ENCODE measurements around the gene ADNP2.
A peak's percentile ranks its signal among the peaks of the same experiment; 100 is the strongest.
"Not testable (repeated sequence)": the region's sequence is repeated elsewhere in the genome, so short reads cannot be mapped to it uniquely, and the experiment has no call there.

Gene ADNP2

DNA sequence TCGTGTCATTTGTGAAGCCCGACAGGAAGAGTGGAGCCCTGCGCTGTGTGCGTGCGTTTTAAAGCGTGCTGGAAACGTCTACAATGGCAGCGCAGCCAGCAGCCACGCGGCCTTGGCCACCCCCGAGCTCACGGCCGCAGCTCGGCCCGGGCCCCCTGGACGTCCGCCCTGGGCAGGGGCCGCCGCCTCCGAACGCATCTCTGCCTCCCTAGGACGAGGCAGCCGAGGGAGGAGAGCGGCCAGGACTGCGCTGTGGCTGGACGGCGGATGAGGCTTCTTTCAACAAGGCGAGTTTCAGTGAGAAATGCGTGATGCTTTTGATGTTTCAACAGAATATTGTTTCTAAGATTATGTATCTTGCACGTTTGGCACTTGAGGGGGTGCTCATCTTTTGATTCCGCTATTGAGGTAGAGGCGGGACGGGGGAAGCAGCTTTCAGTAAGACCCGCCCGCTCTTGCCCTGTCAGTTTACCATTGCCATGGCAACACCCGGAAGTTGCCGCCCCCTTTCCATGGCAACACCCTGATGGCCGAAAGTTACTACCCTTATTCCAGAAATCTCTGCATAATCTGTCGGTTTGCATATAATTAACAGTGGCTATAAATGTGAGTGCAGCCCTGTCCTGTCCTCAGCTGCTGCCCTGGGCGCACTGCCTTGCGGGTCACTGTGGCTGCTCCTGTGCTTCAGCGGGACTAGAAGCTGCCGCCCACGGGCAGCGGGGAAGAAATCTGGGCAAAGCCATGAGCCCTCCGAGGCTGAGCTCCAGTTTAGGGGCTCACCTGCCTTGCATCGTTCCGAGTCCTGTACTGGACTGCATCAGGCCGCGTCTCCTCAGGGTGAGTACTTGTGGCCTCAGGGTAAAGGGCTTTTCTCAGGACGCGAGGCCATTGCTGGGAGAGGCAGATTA, 38.6 kb downstream of the ADNP2 start:
- DNase-seq, result peak; percentile 83

GRCh38 chr18:80148326-80149199, 39.5 kb downstream of the ADNP2 start:
- DNase-seq, result no peak

GRCh38 chr18:80149667-80150066, 40.6 kb downstream of the ADNP2 start:
- DNase-seq, result no peak

DNA sequence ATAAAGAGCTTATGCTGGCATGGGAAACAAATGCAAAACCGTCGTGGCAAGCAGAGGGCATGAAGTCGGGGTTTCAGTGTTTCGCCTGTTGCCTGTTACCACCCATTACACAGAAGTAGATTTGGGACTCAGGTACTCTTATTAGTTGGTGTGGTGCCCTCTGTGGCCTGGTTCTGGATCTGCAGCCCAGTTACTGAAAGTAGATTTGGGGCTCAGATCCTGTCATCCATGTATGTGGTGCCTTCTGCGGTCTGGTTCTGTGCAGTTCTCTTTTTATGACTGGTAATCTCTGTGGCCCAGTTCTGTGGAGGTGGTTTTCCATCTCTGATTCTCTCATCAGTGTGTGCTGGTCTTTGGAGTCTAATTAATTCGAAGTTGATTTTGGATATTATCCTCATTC, 45.2 kb downstream of the ADNP2 start:
- DNase-seq, result no peak

DNA sequence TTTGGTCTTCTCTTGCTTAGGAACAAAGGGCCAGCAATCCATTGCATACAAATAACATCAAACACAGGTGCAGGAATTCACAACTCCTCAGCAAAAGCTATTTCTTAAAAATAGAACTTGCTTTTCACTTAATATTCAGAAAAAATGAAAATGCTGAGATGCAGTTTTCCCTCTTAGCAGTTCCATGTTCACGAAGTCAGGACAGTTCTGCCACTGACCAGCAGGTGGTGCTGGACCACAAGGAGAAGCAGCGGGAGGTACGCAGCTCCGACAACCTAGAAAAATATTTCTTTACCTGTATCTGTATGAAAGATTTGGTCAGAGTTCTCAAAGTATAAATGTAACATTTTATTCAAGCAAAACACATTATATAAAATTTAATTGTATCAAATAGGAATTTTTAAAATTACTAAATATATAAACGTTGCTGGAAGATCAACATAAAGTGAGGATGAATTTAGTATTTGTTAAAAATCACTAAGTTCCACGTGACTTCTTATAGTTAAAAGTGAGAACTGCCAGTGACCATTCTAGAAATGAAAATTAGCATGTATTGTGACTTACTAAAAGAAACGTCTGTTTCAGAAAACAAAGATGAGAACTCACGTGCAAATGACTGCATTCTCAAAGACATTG, 48.8 kb downstream of the ADNP2 start:
- peak; percentile 63 for DNase-seq

DNA sequence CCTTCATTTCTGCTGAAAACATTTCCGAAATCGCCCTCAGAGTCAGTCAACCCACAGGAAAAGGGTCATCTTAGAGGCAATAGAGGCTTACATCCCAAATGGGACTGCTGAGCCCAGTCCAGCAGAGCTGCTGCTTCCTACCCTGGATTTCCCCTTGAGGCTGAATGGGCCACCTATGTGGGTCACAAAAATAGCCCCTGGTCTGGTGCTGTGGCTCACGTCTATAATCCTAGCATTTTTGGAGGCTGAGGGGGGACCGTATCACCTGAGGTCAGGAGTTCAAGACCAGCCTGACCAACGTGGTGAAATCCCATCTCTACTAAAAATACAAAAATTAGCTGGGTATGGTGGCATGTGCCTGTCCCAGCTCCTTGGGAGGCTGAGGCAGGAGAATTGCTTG, 49.3 kb downstream of the ADNP2 start:
- DNase-seq, result no peak

DNA sequence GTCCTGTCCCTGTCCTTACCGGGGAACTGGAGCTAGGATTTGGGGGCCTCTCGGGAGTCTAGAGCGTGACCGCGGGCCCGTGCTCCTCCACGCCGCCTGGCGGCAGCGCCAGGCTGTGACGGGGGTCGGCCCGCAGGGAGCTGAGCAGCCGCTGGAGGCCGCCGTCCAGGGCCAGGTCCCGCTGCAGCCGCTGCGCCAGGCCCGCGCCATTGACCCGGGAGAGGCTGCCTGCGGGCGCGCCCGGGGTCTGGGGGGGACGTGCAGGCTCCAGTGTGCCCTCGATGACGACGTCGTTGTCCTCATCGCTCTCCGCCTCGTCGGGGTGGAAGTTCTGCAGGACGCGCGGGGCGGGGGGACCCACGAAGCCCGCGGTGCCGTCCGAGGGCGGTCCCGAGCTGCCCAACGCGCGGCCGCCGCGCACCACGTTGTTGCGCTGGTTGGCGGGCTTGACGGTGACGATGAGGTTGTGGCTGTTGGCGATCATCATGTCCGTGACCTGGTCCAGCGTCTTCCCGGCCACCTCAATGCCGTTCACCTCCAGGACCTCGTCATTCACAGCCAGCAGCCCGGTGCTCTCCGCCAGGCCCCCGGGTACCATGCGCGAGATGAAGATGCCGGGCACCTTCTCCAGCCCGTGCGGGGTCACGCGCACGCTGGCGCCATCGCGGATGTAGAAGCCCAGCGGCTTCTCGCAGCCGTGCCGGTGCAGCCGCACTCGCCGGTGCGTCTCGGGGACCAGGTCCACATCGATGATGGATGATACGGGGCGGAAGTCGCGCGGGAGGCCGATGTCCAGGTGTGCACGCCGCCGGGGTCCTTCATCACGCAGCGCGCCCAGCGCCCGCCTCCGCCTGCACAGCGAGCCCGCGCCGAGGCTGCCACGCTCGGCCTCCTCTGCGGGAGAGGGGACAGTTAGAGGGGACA, 50.9 kb downstream of the ADNP2 start:
- peak; percentile 33 for DNase-seq

DNA sequence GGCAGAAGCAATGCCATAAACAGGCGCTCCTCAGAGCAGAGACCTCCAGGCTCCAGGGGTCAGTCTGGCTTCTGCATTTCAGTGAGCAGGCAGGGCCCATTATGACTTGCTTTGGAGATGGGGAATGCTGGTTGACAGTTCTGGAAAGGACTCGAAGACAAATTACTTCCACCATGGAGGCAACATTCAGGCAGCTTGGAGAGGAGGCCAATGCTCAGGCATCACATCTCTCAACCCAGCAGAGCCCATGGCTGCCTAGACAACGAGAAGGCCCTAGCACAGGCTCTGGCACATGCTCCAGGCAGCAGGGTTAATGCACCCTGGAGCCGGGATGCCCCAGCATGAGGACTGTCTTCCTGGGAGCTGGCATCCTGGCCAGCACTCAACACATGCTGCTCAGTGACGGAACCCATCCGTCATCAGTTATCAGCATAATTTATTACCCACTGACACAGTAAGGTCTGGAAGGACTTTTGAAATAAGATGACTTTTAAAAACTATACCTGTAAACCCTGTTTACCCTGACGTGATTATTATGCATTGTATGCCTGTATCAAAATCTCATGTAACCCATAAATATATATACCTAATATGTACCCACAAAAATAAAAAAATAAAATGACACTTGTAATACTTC, 52.8 kb downstream of the ADNP2 start:
- DNase-seq, result no peak

DNA sequence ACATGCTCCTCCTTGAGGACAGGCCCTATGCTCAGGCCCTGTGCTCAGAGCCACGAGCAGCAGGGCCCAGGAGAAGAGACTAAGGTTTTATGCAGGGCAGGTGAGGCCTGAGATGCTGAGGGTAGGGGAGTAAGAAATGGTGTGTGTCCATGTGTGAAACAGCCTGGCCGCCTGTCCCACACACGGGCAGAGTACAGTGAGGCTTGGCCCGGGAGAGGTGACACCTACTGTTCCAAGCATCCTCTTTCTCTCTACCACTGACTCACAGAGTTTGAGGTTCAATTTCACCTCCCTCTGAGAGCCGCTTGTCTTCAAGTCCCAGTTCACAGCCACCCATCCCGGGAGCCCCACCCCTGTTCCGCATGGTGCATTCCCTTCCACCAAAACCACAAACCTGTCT, 54.1 kb downstream of the ADNP2 start:
- DNase-seq, result no peak

GRCh38 chr18:80164727-80165355, 55.8 kb downstream of the ADNP2 start:
- not testable (repeated sequence) for DNase-seq

GRCh38 chr18:80166240-80166639, 57.2 kb downstream of the ADNP2 start:
- DNase-seq, result no peak

- no peak for DNase-seq
These were observed 57.7 kb downstream of the ADNP2 start for GRCh38 chr18:80166725-80167124.

DNA sequence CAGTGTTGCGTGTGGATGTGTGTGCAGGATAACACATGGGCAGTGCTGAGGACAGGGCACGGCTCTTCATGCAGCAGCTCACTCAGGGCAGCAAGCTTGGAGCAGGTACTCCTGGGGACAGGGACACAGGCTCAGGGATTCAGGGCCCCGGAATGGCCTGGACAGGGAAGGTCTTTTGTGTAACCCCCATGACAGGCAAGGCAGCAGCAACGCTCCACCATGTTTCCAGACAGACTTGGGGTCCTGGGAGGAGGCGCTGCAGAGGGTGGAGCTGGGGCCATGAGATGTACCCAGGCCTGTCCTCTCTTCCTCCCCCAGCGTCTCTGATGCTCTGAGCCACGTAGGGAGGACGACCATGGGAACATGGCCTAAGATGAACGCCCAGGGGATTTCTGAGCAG, 58.3 kb downstream of the ADNP2 start:
- no peak for DNase-seq

- DNase-seq, result no peak
These were observed 58.9 kb downstream of the ADNP2 start for GRCh38 chr18:80167931-80168330.

DNA sequence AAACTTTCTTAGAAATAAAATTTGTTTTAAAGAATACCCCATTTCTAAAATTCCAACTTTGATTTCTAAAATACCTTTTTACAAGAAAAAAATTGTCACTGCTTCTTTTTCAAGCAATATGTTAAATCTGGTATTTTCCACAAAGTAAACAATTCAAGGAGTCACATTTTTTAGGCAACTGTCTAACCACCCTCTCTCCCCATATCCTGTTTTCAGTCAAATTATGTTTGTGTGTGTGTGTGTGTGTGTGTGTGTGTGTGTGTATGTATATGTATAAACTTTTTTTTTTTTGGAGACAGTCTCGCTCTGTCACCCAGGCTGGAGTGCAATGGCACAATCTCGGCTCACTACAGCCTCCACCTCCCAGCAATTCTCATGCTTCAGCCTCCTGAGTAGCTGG, 59.3 kb downstream of the ADNP2 start:
- DNase-seq, result peak; percentile 41

GRCh38 chr18:80168982-80169381, 59.9 kb downstream of the ADNP2 start:
- no peak for DNase-seq

GRCh38 chr18:80169607-80170006, 60.5 kb downstream of the ADNP2 start:
- DNase-seq, result no peak

- DNase-seq, result no peak
These were observed 61.5 kb downstream of the ADNP2 start for GRCh38 chr18:80170395-80171053.

DNA sequence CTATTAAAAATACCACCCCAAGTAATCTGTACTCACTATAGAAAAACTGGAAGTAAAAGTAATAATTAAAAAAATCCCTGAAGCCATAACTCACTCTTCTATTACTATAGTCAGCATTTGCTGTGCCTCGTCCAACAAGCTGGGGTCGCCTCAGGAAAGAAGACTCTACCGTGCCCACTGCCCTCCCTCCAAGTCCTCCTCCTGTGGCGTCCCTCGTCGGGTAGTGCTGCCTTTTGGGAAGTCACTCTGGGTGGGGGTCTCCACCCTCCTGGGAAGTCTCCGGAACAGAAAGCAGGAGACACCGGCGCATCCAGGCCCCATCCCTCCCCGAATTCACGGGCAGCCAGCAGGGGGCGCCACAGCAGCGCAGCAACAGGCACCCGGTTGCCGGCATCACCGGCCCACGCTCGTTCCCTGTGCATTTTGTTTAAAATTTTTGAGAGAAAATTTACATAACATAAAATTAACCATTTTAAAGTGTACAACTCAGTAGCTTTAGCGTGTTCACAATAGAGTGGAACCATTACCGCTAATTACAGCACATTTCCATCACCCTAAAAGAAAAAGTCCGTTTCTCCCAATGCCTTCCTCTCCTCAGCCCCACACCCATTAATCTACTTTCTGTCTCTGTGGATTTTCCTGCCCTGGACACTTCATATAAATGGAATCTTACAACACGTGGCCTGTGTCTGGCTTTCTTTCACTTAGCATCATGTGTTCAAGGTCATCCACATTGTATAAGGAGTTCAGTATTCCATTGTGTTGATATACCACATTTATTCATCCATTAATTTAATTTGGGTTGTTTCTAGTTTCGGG, 62.2 kb downstream of the ADNP2 start:
- DNase-seq, result peak; percentile 78

DNA sequence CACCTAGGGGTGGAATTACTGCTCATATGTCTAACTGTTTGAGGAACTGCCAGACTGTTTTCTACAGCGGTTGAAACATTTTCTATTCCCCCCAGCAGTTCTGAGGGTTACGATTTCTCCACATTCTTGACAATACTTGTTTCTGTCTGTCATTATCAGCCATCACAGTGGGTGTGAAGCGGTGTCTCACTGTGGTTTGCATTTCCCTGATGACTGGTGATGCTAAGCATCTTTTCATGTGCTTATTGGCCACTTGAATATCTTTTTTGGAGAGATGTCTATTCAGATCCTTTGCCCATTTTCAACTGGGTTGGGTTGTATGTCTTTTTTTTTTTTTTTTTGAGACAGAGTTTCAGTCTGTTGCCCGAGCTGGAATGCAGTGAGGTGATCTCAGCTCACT, 63.0 kb downstream of the ADNP2 start:
- peak; percentile 40 for DNase-seq

All from fibroblast of upper back skin (primary cell).